WTC11 (cell line): ENCODE measurements around the gene TDP1. TPM values are rescaled to one million over a fixed set of nuclear protein-coding genes. Genes with fewer than 3 reads are reported as not detected.
A peak's percentile ranks its signal among the peaks of the same experiment; 100 is the strongest.

ENCODE experiments used
- ATAC-seq: fragments of 200-7000 bp; cut with Tn5 transposase; 2 replicates; pipeline ENCODE4 v1.10.0; 2021; ENCODE audit warnings: mild to moderate bottlenecking, moderate library complexity
- CTCF ChIA-PET: fragments of 300-600 bp; sonication (Branson Sonifier 250); formaldehyde crosslinking; loops from one replicate; lab custom pipeline; 2021; ENCODE audit warnings: antibody characterized with exemption; lab: Charles Lee
- POLR2A ChIA-PET: fragments of 350-600 bp; sonication (Branson Sonifier 250); formaldehyde crosslinking; loops from one replicate; lab custom pipeline; 2021; ENCODE audit warnings: antibody characterized with exemption; lab: Charles Lee
- DNase-seq: peaks from one replicate; pipeline ENCODE4 v3.0.0; 2021; ENCODE audit warnings: low spot score
- H3K27ac Mint-ChIP-seq: 2 replicates; pipeline ENCODE4 v1.8.0; 2021; ENCODE audit warnings: mixed read lengths
- H3K27me3 Mint-ChIP-seq: 2 replicates; pipeline ENCODE4 v1.8.0; 2021; ENCODE audit warnings: low read depth, mild to moderate bottlenecking, moderate library complexity, mixed read lengths
- H3K36me3 Mint-ChIP-seq: 2 replicates; pipeline ENCODE4 v1.8.0; 2021; ENCODE audit warnings: mixed read lengths
- H3K4me1 Mint-ChIP-seq: 2 replicates; pipeline ENCODE4 v1.8.0; 2022; ENCODE audit warnings: mixed read lengths
- H3K4me3 Mint-ChIP-seq: 2 replicates; pipeline ENCODE4 v1.8.0; 2021; ENCODE audit warnings: mild to moderate bottlenecking, moderate library complexity, mixed read lengths
- H3K9me3 Mint-ChIP-seq: 2 replicates; pipeline ENCODE4 v1.8.0; 2021; ENCODE audit warnings: mixed read lengths
- E2F5 ChIP-seq: sonication (generic); formaldehyde crosslinking; IDR thresholded peaks from 2 replicates; pipeline ENCODE4 v1.8.1; 2022; ENCODE audit warnings: mild to moderate bottlenecking, moderate library complexity, missing genetic modification reagents
- EMX1 ChIP-seq: fragments of 250-450 bp; sonication (Bioruptor Pico); IDR thresholded peaks from 2 replicates; pipeline ENCODE4 v1.8.0; 2021; ENCODE audit warnings: mild to moderate bottlenecking
- FOXJ3 ChIP-seq: sonication (generic); formaldehyde crosslinking; IDR thresholded peaks from 2 replicates; pipeline ENCODE4 v1.9.0; 2021; ENCODE audit warnings: missing genetic modification reagents, mild to moderate bottlenecking, borderline replicate concordance
- FOXK1 ChIP-seq: sonication (generic); formaldehyde crosslinking; IDR thresholded peaks from 2 replicates; pipeline ENCODE4 v1.8.0; 2022; ENCODE audit warnings: mild to moderate bottlenecking, moderate library complexity, missing genetic modification reagents
- IRF1 ChIP-seq: sonication (generic); formaldehyde crosslinking; IDR thresholded peaks from 2 replicates; pipeline ENCODE4 v1.8.0; 2023; ENCODE audit warnings: missing genetic modification reagents
- KAT7 ChIP-seq: sonication (generic); formaldehyde crosslinking; IDR thresholded peaks from 2 replicates; pipeline ENCODE4 v1.8.1; 2023; ENCODE audit warnings: missing genetic modification reagents, mild to moderate bottlenecking, borderline replicate concordance
- NFYB ChIP-seq: sonication (generic); formaldehyde crosslinking; conservative IDR thresholded peaks from 2 replicates; pipeline ENCODE4 v1.8.0; 2022; ENCODE audit warnings: low read depth, missing genetic modification reagents
- OVOL2 ChIP-seq: fragments of 250-450 bp; sonication (Bioruptor Pico); IDR thresholded peaks from 2 replicates; pipeline ENCODE4 v1.9.0; 2021; ENCODE audit warnings: mild to moderate bottlenecking, borderline replicate concordance
- TEAD4 ChIP-seq: sonication (generic); formaldehyde crosslinking; IDR thresholded peaks from 2 replicates; pipeline ENCODE4 v1.8.0; 2022; ENCODE audit warnings: mild to moderate bottlenecking, missing genetic modification reagents
- USF2 ChIP-seq: sonication (generic); formaldehyde crosslinking; IDR thresholded peaks from 2 replicates; pipeline ENCODE4 v1.8.1; 2023; ENCODE audit warnings: mild to moderate bottlenecking, missing genetic modification reagents, moderate library complexity
- ZBTB43 ChIP-seq: sonication (generic); formaldehyde crosslinking; IDR thresholded peaks from 2 replicates; pipeline ENCODE4 v1.8.1; 2023; ENCODE audit warnings: mild to moderate bottlenecking, missing genetic modification reagents
- ZNF121 ChIP-seq: sonication (generic); formaldehyde crosslinking; IDR thresholded peaks from 2 replicates; pipeline ENCODE4 v1.8.0; 2023; ENCODE audit warnings: missing genetic modification reagents
- ZNF423 ChIP-seq: fragments of 250-450 bp; sonication (Bioruptor Pico); IDR thresholded peaks from 2 replicates; pipeline ENCODE4 v2.1.2; 2022; ENCODE audit warnings: mild to moderate bottlenecking, moderate library complexity
- ZNF671 ChIP-seq: fragments of 250-450 bp; sonication (Bioruptor Pico); IDR thresholded peaks from 2 replicates; pipeline ENCODE4 v1.8.0; 2021; ENCODE audit warnings: mild to moderate bottlenecking
- total RNA-seq: library from RNA; stranded (reverse); gene quantifications from 3 replicates; pipeline ENCODE4 v1.2.3, GENCODE V29; 2021

The TDP1 gene
- total RNA-seq, 1 experiment from 2014 or later, result 59.8 TPM

- ATAC-seq (no peak), DNase-seq (no peak)
- Mint-ChIP-seq H3K4me3 (no peak overlapping the region), H3K27ac (no peak overlapping the region), H3K4me1 (peaks cover 57% of the 10 kb centered on the region), H3K9me3 (no peaks in the 10 kb centered on the region), H3K36me3 (no peaks in the 10 kb centered on the region; the same call in 1 of the 2 replicates), H3K27me3 (no peaks in the 10 kb centered on the region; the same call in 1 of the 2 replicates)
- ChIA-PET POLR2A (no interaction called here), CTCF (no interaction called here)
- TF ChIP-seq ZNF121 (CRISPR knock-in tag) (0 out of 2 replicates have a peak, but pooled peaks have one; percentile 31), IRF1 (CRISPR knock-in tag) (no peak)
Observed at GRCh38 chr14:89907655-89908054, 48.1 kb upstream of the TDP1 start.

GRCh38 chr14:89908712-89909450 lies 46.8 kb upstream of the TDP1 start:
- DNase-seq (no peak), ATAC-seq (no peak)
- CTCF ChIA-PET, result interaction anchor here (0.6 to 0.8 kb wide), 2 partner anchors 9 to 146 kb away, joined by 3 read pairs; no protein-coding TSS in a partner anchor
- Mint-ChIP-seq H3K9me3 (no peaks in the 10 kb centered on the region), H3K36me3 (no peaks in the 10 kb centered on the region; the same call in 1 of the 2 replicates), H3K27ac (no peak overlapping the region), H3K4me1 (peaks cover 55% of the 10 kb centered on the region), H3K27me3 (no peaks in the 10 kb centered on the region; the same call in 1 of the 2 replicates), H3K4me3 (no peak overlapping the region)
- POLR2A ChIA-PET, result interaction anchor here (0.6 kb wide), 1 partner anchor 484 kb away, joined by 9 read pairs; no protein-coding TSS in a partner anchor
- TF ChIP-seq FOXK1 (CRISPR knock-in tag), result no peak
- TF ChIP-seq USF2 (CRISPR knock-in tag), result no peak
- no peak for TF ChIP-seq E2F5 (CRISPR knock-in tag)
- no peak for TF ChIP-seq OVOL2 (CRISPR knock-in tag)

GRCh38 chr14:89909586-89909985 lies 46.1 kb upstream of the TDP1 start:
- Mint-ChIP-seq H3K36me3 (no peaks in the 10 kb centered on the region; the same call in 1 of the 2 replicates), H3K4me3 (no peak overlapping the region), H3K4me1 (peaks cover 55% of the 10 kb centered on the region), H3K27me3 (no peaks in the 10 kb centered on the region; the same call in 1 of the 2 replicates), H3K9me3 (no peaks in the 10 kb centered on the region), H3K27ac (no peak overlapping the region; the same call in 1 of the 2 replicates)
- ChIA-PET CTCF (interaction anchor here (2.9 kb wide), 1 partner anchor 30 kb away, joined by 19 read pairs; no protein-coding TSS in a partner anchor), POLR2A (interaction anchor here (0.6 kb wide), 1 partner anchor 485 kb away, joined by 9 read pairs; no protein-coding TSS in a partner anchor)
- ATAC-seq, result no peak
- no peak for DNase-seq
- TF ChIP-seq FOXJ3 (CRISPR knock-in tag) (no peak), ZNF423 (no peak)

- ChIA-PET CTCF (interaction anchor here (0.6 to 2.9 kb wide), 5 partner anchors 10 to 884 kb away, joined by 3 to 19 read pairs (median 3); no protein-coding TSS in a partner anchor), POLR2A (no interaction called here)
- Mint-ChIP-seq H3K4me1 (peaks cover 55% of the 10 kb centered on the region), H3K4me3 (peak overlapping the region; percentile 19), H3K9me3 (no peaks in the 10 kb centered on the region), H3K36me3 (no peaks in the 10 kb centered on the region; the same call in 1 of the 2 replicates), H3K27me3 (no peaks in the 10 kb centered on the region; the same call in 1 of the 2 replicates), H3K27ac (peak overlapping the region; percentile 43)
- DNase-seq (no peak), ATAC-seq (no peak)
- TF ChIP-seq KAT7 (CRISPR knock-in tag) (no peak), TEAD4 (CRISPR knock-in tag) (no peak), EMX1 (no peak), FOXJ3 (CRISPR knock-in tag) (no peak), NFYB (CRISPR knock-in tag) (no peak), ZNF671 (CRISPR knock-in tag) (no peak), FOXK1 (CRISPR knock-in tag) (no peak), ZBTB43 (CRISPR knock-in tag) (no peak)
Observed at GRCh38 chr14:89910691-89911009, 45.1 kb upstream of the TDP1 start.
